22Rv1 (cell line): Measurements from ENCODE around the gene RPL6.

ENCODE experiments used
- ZFX ChIP-seq: fragments of 450-650 bp; IDR thresholded peaks from 2 replicates; pipeline ENCODE4 v1.6.1; 2017; ENCODE audit warnings: antibody characterized with exemption, borderline replicate concordance
- TF ChIP-seq, protein P1 (sequence below): fragments of 450-650 bp; IDR thresholded peaks from 2 replicates; pipeline ENCODE4 v1.5.1; 2017; ENCODE audit warnings: mild to moderate bottlenecking

DNA sequence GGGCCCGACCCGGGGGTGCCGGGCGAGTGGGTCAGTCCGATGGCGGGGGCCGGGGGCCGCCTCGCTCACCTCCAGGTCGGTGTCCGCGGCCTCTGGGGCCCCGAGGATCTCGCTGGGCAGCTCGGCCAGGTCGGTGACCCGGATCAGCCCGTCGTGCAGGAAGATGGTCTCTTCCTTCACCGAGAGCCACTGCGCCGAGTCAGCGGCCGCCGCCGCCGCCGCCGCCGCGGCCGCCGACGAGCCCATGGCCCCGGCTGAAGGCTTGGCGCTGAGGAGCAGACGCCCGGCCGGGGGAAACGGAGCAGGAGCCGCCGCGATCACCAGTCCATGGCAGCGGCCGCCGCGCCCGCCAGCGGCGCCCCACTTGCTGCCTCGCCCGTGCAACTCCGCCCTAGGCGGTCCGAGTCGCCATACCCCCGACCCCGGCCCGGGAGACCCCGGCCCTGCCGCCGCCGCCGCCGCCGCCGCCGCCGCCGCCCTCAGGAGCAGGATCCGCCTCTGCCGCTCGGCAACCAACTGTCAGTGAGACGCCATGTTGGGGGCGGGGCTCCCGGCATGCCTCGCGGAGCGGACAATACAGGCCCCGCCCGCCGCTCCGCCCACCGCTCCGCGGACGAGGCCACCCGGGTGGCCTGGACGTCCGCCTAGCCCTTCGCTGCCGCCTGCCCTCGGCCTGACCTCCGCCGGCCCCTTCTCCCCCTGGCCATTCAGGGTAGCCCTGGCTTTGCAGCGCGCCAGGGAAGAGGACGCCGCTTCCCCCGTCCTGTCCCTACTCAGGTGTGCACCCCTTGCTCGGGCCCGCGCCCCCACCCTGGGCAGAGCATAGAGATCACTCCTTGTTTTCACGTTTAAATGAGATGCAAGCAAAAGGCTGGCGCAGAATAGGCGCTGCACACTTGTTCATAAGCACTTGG is 27.3 kb downstream of the RPL6 start, which contains the start of gene HECTD4:
- TF ChIP-seq, protein P1, sequence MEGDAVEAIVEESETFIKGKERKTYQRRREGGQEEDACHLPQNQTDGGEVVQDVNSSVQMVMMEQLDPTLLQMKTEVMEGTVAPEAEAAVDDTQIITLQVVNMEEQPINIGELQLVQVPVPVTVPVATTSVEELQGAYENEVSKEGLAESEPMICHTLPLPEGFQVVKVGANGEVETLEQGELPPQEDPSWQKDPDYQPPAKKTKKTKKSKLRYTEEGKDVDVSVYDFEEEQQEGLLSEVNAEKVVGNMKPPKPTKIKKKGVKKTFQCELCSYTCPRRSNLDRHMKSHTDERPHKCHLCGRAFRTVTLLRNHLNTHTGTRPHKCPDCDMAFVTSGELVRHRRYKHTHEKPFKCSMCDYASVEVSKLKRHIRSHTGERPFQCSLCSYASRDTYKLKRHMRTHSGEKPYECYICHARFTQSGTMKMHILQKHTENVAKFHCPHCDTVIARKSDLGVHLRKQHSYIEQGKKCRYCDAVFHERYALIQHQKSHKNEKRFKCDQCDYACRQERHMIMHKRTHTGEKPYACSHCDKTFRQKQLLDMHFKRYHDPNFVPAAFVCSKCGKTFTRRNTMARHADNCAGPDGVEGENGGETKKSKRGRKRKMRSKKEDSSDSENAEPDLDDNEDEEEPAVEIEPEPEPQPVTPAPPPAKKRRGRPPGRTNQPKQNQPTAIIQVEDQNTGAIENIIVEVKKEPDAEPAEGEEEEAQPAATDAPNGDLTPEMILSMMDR, result no peak; the same call in 1 of the 2 replicates
- TF ChIP-seq ZFX, result no peak
